ENCODE measurements around the gene WNT10A. TPM values are rescaled to one million over a fixed set of nuclear protein-coding genes. Genes with fewer than 3 reads are reported as not detected.

Gene WNT10A
- total RNA-seq, 1 experiment from 2014 or later, result 1.5 TPM

- ChIA-PET POLR2A (interaction anchor here (1.1 kb wide), 1 partner anchor 11 kb away, joined by 4 read pairs; no protein-coding TSS in a partner anchor), CTCF (interaction anchor here (0.7 to 2.6 kb wide), 5 partner anchors 10 to 93 kb away, joined by 3 to 23 read pairs (median 4); no protein-coding TSS in a partner anchor), RAD21 (ENCODE audit: low non-redundant PET in 1 of 2, low total read pairs in 2 of 2, uncharacterized antibody in 2 of 2, unreplicated experiment in 2 of 2) (no interaction called here)
- no peak overlapping the region for H2AFZ ChIP-seq (ENCODE audit: low read depth, low read length, poor library complexity, severe bottlenecking)
- DNase-seq (ENCODE audit: low read depth, low spot score) (no peak), ATAC-seq (no peak)
- H3K79me2 ChIP-seq (ENCODE audit: insufficient read depth, low read length), result no peaks in the 10 kb centered on the region
- no peaks in the 10 kb centered on the region for H3K36me3 ChIP-seq (ENCODE audit: control insufficient read depth in 1 of 2, insufficient read depth in 2 of 2, low read length in 2 of 2)
- no peak overlapping the region for H3K9ac ChIP-seq (ENCODE audit: low read length)
- H3K27ac ChIP-seq (ENCODE audit: low read depth, low read length), result no peak overlapping the region
- no TSS peak for BruUV-seq (replicated peaks)
- H3K9me2 ChIP-seq (ENCODE audit: insufficient read depth), result no peaks in the 10 kb centered on the region
- intact Hi-C loops (cut with micrococcal nuclease), result no loop called here
- no peak overlapping the region for H3K4me3 ChIP-seq (replicated peaks in 1 of 2; ENCODE audit: low read depth in 1 of 2, low read length in 2 of 2)
- H3K4me2 ChIP-seq (ENCODE audit: low read length), result no peak overlapping the region
- no peaks in the 10 kb centered on the region for H4K20me1 ChIP-seq (ENCODE audit: insufficient read depth)
- no peaks in the 10 kb centered on the region for H3K9me3 ChIP-seq (ENCODE audit: control insufficient read depth in 1 of 2, insufficient read depth in 1 of 2, low read depth in 1 of 2, low read length in 2 of 2)
- H3K27me3 ChIP-seq (ENCODE audit: insufficient read depth, low read length), result no peaks in the 10 kb centered on the region
- TF ChIP-seq SRF (IDR thresholded peaks at IDR 0.05; ENCODE audit: low read depth), result no peak
- no peak for TF ChIP-seq FOSL1 (IDR thresholded peaks at IDR 0.05; ENCODE audit: low read depth)
- TF ChIP-seq ATF3 (IDR thresholded peaks at IDR 0.05), result no peak
- TF ChIP-seq EZH2phosphoT487 (IDR thresholded peaks at IDR 0.05; ENCODE audit: borderline replicate concordance), result no peak
- TF ChIP-seq EZH2 (IDR thresholded peaks at IDR 0.05), result no peak
- no peak for TF ChIP-seq RAD21 (IDR thresholded peaks at IDR 0.05; ENCODE audit: low read depth)
- peaks cover 16 to 26% of the 10 kb centered on the region in 2 experiments for H3K4me1 ChIP-seq (ENCODE audit: control insufficient read depth in 1 of 2, insufficient read depth in 2 of 2, low read length in 2 of 2)
These were observed 6.4 kb downstream of the WNT10A start for GRCh38 chr2:218887079-218887478.

- DNase-seq (ENCODE audit: low read depth, low spot score), result no peak
- no peak overlapping the region for H3K9ac ChIP-seq (ENCODE audit: low read length)
- no peak for ATAC-seq
- TF ChIP-seq JUND (IDR thresholded peaks at IDR 0.05) (no peak), EZH2 (IDR thresholded peaks at IDR 0.05) (no peak), MAX (IDR thresholded peaks at IDR 0.05) (no peak), ZBTB33 (IDR thresholded peaks at IDR 0.05; ENCODE audit: extremely low read depth, insufficient replicate concordance, low read length) (no peak), ZFX (IDR thresholded peaks at IDR 0.05) (no peak), TCF7L2 (IDR thresholded peaks at IDR 0.05; ENCODE audit: borderline replicate concordance, extremely low read depth, insufficient read depth, insufficient read length) (no peak), ZNF274 (IDR thresholded peaks at IDR 0.05; ENCODE audit: low read depth, low read length) (no peak), EGR1 (IDR thresholded peaks at IDR 0.05; ENCODE audit: low read depth) (no peak), ATF3 (IDR thresholded peaks at IDR 0.05) (no peak), POLR2AphosphoS5 (IDR thresholded peaks at IDR 0.05; ENCODE audit: low read depth, low read length) (no peak), REST (IDR thresholded peaks at IDR 0.05; ENCODE audit: low read depth) (no peak)
These were observed 7.7 kb downstream of the WNT10A start for GRCh38 chr2:218888341-218888740.

More at GRCh38 chr2:218888341-218888740, 7.7 kb downstream of the WNT10A start:
- intact Hi-C loops (cut with micrococcal nuclease), result no loop called here
- no peak overlapping the region for H2AFZ ChIP-seq (ENCODE audit: low read depth, low read length, poor library complexity, severe bottlenecking)
- no peaks in the 10 kb centered on the region for H3K27me3 ChIP-seq (ENCODE audit: insufficient read depth, low read length)
- BruUV-seq (replicated peaks), result no TSS peak
- no peaks in the 10 kb centered on the region for H3K36me3 ChIP-seq (ENCODE audit: control insufficient read depth in 1 of 2, insufficient read depth in 2 of 2, low read length in 2 of 2)
- H3K4me3 ChIP-seq (replicated peaks in 1 of 2; ENCODE audit: low read depth in 1 of 2, low read length in 2 of 2), result no peak overlapping the region
- CTCF ChIA-PET, result interaction anchor here (1.3 to 2.6 kb wide), 4 partner anchors 9 to 92 kb away, joined by 3 to 23 read pairs (median 8); no protein-coding TSS in a partner anchor
- no peak overlapping the region for H3K4me2 ChIP-seq (ENCODE audit: low read length)
- RAD21 ChIA-PET (ENCODE audit: low non-redundant PET in 1 of 2, low total read pairs in 2 of 2, uncharacterized antibody in 2 of 2, unreplicated experiment in 2 of 2), result no interaction called here
- no peaks in the 10 kb centered on the region for H4K20me1 ChIP-seq (ENCODE audit: insufficient read depth)
- POLR2A ChIA-PET, result no interaction called here
- H3K4me1 ChIP-seq (ENCODE audit: control insufficient read depth in 1 of 2, insufficient read depth in 2 of 2, low read length in 2 of 2), result peaks cover 15 to 27% of the 10 kb centered on the region in 2 experiments
- no peaks in the 10 kb centered on the region for H3K9me3 ChIP-seq (ENCODE audit: control insufficient read depth in 1 of 2, insufficient read depth in 1 of 2, low read depth in 1 of 2, low read length in 2 of 2)
- H3K27ac ChIP-seq (ENCODE audit: low read depth, low read length), result no peak overlapping the region
- H3K9me2 ChIP-seq (ENCODE audit: insufficient read depth), result no peaks in the 10 kb centered on the region
- H3K79me2 ChIP-seq (ENCODE audit: insufficient read depth, low read length), result no peaks in the 10 kb centered on the region; the same call in 1 of the 2 replicates
